Measurements from ENCODE around the gene SLC26A11.

GRCh38 chr17:80204626-80205468, 15.4 kb upstream of the SLC26A11 start:
- no peak for TF ChIP-seq CTCF (CRISPR knock-in tag; IDR thresholded peaks at IDR 0.05)
- no peak for TF ChIP-seq CC2D1A (CRISPR knock-in tag; IDR thresholded peaks at IDR 0.05)
- TF ChIP-seq HNRNPLL (IDR thresholded peaks at IDR 0.05; ENCODE audit: low read depth, low read length, poor library complexity, severe bottlenecking), result no peak
- no peak for TF ChIP-seq POLR2AphosphoS5 (IDR thresholded peaks at IDR 0.05; ENCODE audit: low read depth, low read length)

Data from HepG2 (cell line).